Measurements from ENCODE around the gene COX8A. TPM values are rescaled to one million over a fixed set of nuclear protein-coding genes. Genes with fewer than 3 reads are reported as not detected.

COX8A gene
- total and polyA plus RNA-seq, 9 of the 15 experiments (the other 6 are each of a cell fraction or from before 2014, with no cell fraction given): 274 to 1,206 (median 526) TPM

DNA sequence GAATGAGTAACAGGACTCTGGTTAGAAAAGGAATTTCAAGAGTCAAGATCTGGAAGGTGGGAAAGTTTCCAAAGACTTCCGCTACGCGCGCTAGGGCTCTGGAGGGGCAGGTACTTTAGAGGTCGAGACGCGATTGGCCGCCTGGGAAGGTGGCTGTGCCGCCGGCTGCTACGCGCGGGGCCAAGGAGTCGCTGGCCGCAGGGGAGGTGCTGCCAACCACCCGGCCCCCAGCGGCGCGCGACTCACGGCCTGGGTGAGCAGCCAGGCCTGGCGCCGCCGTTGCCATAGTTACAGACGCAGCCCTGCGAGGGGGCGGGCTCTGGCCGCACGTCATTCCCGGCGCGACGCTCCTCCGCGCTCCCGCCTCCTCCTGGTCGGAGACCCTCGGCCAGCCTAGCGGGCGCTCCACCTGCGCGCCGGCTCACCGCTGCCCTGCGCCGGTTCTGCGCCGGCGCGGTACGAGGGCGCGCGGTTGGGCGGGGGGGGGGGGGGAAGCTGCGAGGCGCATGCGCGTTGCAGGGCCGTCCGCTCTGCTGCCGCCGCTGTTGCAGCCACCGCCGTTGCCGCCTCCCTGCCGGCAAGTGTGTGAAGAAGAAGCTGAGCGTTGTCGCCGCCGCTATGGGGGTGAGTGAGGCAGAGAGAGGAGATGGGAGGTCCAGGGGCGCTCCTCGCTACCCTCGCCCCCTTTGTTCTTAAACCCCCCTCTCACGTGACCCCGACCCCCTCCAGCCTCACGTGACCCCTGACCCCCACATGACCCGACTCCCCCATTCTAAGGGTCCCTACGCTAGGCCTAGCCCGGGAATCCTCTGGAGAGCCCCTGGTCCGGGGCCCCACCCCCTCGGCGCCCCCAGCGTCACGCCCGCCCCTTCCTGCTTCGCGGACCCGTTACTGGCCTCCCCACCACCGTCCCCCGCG lies 35.7 kb upstream of the COX8A start, which contains the start of gene NAA40:
Gene NAA40, plus strand, starts transcription at position 524 of the 918 bp plus-strand sequence. Its CDS starts 95 bp downstream, at position 619.
- H3K27ac ChIP-seq (ENCODE audit: extremely low read depth, low read depth, low read length): peak within 1 kb of the TSS; percentile 74
- peaks cover 30% of the 10 kb centered on the region for H3K36me3 ChIP-seq (ENCODE audit: control insufficient read depth, insufficient read depth, low read length)
- peak; percentile 94 for ATAC-seq
- POLR2A ChIA-PET: interaction anchor here (0.6 to 1.0 kb wide), 3 partner anchors 15 to 628 kb away, joined by 3 read pairs; no protein-coding TSS in a partner anchor
- H3K79me2 ChIP-seq (ENCODE audit: control insufficient read depth, insufficient read depth, low read length): peaks cover 49% of the 10 kb centered on the region
- BruUV-seq (replicated peaks): no TSS peak
- in situ Hi-C loops (cut with MboI): no loop called here
- peak; percentile 96 to 98 (median 97) for DNase-seq (ENCODE audit: extremely low read depth in 1 of 4, low spot score in 3 of 4)
- H4K20me1 ChIP-seq (replicated peaks; ENCODE audit: control insufficient read depth, insufficient read depth, low read length): no peaks in the 10 kb centered on the region
- CTCF ChIA-PET (ENCODE audit: low intra/inter-chr PET ratio): interaction anchor here (0.6 kb wide), 2 partner anchors 12 to 99 kb away, joined by 4 read pairs; no protein-coding TSS in a partner anchor
- intact Hi-C loops (cut with micrococcal nuclease): loop anchor here (1.0 kb wide), 1 partner anchor 21 kb away; the partner anchor contains the start of gene RCOR2
- peak; percentile 67 for FAIRE-seq
- WGBS (ENCODE audit: insufficient coverage, low coverage, missing lambda C conversion rate): under 1% methylated on average over 48 of the region's 92 CpGs
- H3K9me1 ChIP-seq (ENCODE audit: control insufficient read depth, insufficient read depth, low read length): peaks cover 4% of the 10 kb centered on the region
- peak within 1 kb of the TSS; percentile 72 for H3K4me3 ChIP-seq
- H3K27me3 ChIP-seq (ENCODE audit: control insufficient read depth in 2 of 2, insufficient read depth in 2 of 2, low read length in 2 of 2): no peaks in the 10 kb centered on the region
- peak within 1 kb of the TSS; percentile 74 to 96 for H3K9ac ChIP-seq (ENCODE audit: insufficient read depth in 1 of 2, low read depth in 2 of 2, low read length in 2 of 2)
- H3K9me3 ChIP-seq (replicated peaks; ENCODE audit: control insufficient read depth, insufficient read depth, low read depth, low read length): no peaks in the 10 kb centered on the region
- H3K4me2 ChIP-seq (ENCODE audit: insufficient read depth, low read length): peak within 1 kb of the TSS; percentile 96
- peak within 1 kb of the TSS; percentile 97 for H2AFZ ChIP-seq (ENCODE audit: low read depth, low read length)
- peaks cover 38 to 41% of the 10 kb centered on the region in 2 experiments for H3K4me1 ChIP-seq (replicated peaks in 1 of 2; ENCODE audit: control insufficient read depth in 2 of 2, insufficient read depth in 2 of 2, low read length in 2 of 2)
- TF ChIP-seq GABPB1 (CRISPR knock-in tag; IDR thresholded peaks at IDR 0.05) (peak; percentile 70), TBL1XR1 (IDR thresholded peaks at IDR 0.05; ENCODE audit: low read length in 2 of 2) (peak; percentile 47 to 50; a peak in 3 of 4 replicates), MEIS2 (IDR thresholded peaks at IDR 0.05; ENCODE audit: partially characterized antibody) (peak; percentile 43), STAT5A (IDR thresholded peaks at IDR 0.05; ENCODE audit: borderline replicate concordance, low read length) (no peak), PTRF (tag; IDR thresholded peaks at IDR 0.05) (no peak)
- TF ChIP-seq, protein P1, sequence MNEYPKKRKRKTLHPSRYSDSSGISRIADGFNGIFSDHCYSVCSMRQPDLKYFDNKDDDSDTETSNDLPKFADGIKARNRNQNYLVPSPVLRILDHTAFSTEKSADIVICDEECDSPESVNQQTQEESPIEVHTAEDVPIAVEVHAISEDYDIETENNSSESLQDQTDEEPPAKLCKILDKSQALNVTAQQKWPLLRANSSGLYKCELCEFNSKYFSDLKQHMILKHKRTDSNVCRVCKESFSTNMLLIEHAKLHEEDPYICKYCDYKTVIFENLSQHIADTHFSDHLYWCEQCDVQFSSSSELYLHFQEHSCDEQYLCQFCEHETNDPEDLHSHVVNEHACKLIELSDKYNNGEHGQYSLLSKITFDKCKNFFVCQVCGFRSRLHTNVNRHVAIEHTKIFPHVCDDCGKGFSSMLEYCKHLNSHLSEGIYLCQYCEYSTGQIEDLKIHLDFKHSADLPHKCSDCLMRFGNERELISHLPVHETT (CRISPR knock-in tag; conservative IDR thresholded peaks at IDR 0.05 in 1 of 2, IDR thresholded peaks at IDR 0.05 in 1 of 2): peak in 1 of 2 experiments; percentile 71; a peak in 2 of 4 replicates
- TF ChIP-seq, protein P2, sequence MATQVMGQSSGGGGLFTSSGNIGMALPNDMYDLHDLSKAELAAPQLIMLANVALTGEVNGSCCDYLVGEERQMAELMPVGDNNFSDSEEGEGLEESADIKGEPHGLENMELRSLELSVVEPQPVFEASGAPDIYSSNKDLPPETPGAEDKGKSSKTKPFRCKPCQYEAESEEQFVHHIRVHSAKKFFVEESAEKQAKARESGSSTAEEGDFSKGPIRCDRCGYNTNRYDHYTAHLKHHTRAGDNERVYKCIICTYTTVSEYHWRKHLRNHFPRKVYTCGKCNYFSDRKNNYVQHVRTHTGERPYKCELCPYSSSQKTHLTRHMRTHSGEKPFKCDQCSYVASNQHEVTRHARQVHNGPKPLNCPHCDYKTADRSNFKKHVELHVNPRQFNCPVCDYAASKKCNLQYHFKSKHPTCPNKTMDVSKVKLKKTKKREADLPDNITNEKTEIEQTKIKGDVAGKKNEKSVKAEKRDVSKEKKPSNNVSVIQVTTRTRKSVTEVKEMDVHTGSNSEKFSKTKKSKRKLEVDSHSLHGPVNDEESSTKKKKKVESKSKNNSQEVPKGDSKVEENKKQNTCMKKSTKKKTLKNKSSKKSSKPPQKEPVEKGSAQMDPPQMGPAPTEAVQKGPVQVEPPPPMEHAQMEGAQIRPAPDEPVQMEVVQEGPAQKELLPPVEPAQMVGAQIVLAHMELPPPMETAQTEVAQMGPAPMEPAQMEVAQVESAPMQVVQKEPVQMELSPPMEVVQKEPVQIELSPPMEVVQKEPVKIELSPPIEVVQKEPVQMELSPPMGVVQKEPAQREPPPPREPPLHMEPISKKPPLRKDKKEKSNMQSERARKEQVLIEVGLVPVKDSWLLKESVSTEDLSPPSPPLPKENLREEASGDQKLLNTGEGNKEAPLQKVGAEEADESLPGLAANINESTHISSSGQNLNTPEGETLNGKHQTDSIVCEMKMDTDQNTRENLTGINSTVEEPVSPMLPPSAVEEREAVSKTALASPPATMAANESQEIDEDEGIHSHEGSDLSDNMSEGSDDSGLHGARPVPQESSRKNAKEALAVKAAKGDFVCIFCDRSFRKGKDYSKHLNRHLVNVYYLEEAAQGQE (IDR thresholded peaks at IDR 0.05; ENCODE audit: borderline replicate concordance): peak; percentile 69
- TF ChIP-seq, protein P2 (CRISPR knock-in tag; IDR thresholded peaks at IDR 0.05; ENCODE audit: low read depth): peak; percentile 59; the same call in 1 of the 2 replicates

Data from K562 (cell line).